GM18519 (cell line): ENCODE measurements around the gene CDC73.
"Not testable (repeated sequence)": the region's sequence is repeated elsewhere in the genome, so short reads cannot be mapped to it uniquely, and the experiment has no call there.

Source experiments
- ATAC-seq: cut with Tn5 transposase; IDR thresholded peaks from one replicate; pipeline ENCODE4 v1.9.1; 2021; ENCODE audit warnings: mild to moderate bottlenecking, moderate library complexity; ENCODE audit not compliant: unreplicated experiment, low FRiP score

CDC73 gene

DNA sequence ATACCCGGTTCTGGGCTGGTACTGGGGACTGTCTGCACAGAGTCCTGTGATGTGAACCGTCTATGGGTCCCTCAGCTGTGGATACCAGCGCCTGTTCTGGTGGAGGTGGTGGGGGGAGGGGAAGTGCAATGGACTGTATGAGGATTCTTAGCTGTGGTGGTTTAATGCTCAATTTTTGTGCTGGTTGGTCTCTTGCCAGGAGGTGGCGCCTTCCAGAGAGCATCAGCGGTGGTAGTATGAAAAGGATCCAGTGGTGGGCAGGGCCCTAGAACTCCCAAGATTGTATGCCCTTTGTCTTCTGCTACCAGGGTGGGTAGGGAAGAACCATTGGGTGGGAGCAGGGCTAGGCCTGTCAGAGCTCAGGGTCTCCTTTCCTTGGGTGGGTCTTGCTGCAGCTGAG, 153.9 kb downstream of the CDC73 start:
- ATAC-seq, result no peak

DNA sequence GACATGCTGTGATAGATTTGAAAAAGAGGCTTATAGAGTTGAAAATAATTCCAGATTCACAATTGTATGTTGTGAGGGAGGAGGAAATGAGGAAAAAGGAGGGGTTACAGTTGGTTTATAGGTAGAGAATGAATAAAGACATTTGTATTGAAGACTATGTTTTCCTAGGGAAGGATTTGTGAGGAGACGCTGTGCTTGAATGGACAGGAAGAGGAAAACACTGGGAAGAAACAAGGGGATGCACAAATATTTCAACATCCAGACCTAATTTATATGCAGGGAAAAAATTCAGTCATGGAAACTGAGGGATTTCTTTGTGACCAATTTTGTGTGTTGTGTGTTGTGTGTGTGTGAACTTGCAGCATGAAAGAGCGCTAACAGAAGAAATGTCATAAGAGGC, 157.1 kb downstream of the CDC73 start:
- no peak for ATAC-seq

DNA sequence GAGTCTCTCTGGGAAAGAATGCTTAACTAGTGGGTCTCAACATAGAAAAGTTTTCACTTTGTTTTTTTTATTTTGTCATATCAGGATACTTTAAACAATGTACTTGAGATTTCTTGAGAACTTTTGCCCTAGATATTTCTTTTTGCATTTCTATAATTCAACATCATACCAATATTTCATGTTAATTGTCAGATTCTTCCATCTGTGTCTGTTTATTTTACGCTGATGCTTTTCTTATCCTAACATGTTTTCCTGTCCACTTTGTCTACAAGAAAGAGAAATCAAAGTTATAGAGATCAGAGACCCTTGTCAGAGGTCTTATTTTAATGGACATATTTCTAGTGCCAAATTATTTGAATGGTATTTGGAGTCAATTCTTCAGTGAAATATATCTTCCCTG, 160.1 kb downstream of the CDC73 start:
- ATAC-seq, result no peak

DNA sequence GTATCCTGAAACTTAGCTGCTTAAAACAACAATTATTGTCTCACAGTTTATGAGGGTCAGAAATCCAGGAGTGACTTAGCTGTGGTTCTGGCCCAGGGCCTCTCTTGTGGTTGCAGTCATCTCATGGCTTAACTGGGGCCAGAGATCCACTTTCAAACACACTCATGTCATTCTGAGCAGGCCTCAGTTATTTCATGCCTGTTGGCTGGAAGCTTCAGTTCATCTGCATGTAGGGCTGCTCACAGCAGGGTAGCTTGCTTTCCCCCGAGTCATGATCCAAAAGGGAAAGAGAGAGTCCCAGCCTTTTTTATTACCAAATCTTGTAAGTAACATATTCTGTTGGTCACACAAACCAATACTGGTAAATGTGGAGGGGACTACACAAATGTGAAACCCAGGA, 161.2 kb downstream of the CDC73 start:
- no peak for ATAC-seq

DNA sequence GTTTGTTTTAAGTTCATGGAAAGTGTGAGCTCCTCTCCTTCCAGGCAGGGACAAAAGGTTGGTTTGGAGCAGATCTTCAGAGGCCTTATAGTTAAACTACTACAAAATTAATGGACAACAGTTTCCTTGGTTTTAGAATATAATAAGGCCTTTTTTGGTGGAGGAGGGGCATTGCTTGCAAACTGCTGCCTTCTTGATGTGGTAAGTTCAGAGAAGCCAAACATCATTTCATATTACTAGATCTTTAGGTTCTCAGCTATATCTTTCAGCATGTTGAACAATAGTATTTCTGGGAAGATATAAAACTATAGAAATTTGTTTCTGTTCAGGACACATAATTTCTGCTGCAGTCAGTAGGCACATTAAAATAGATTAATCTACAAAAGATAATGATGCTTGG, 162.4 kb downstream of the CDC73 start:
- ATAC-seq, result no peak

DNA sequence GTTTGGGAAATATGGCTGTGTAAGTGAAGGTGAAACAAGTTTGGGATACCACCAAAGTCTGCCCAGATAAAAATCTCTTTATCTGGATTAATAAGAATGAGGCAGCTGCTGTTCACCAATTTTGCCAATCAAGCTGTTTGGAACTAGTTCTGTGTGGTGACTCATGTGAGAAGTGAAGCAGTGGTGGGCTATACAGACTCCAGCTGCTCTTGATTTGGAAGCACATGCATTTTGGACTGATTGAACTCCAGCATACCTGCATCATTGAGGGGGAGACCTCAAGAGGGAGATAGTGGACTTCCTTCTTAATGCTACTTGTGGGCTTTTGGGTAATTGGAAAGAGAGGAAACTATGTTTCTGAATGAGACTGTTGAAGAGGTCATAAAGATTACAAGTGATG, 163.8 kb downstream of the CDC73 start:
- ATAC-seq, result no peak

GRCh38 chr1:193288548-193289080, 166.8 kb downstream of the CDC73 start:
- ATAC-seq, result not testable (repeated sequence)

GRCh38 chr1:193293726-193294125, 171.9 kb downstream of the CDC73 start:
- ATAC-seq, result no peak

DNA sequence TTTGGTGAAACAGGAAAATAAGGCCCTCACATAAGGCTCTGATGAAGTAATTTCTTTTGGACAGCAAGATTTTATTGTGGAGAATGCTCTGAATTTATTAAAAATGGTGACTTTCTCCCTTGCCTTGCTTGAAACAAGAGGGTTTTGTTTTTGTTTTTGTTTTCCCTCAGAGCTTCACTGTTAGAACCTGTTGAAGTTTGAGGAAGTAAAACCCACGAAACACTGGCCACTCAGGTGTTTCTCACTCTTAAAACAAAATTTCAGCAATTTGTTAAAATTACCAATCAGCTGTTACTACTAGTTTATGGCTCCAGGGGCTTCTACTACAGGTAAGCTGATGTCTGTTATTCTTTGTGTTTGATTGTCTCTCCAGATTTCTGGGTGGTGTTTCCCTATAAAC, 177.2 kb downstream of the CDC73 start:
- peak; percentile 56 for ATAC-seq

DNA sequence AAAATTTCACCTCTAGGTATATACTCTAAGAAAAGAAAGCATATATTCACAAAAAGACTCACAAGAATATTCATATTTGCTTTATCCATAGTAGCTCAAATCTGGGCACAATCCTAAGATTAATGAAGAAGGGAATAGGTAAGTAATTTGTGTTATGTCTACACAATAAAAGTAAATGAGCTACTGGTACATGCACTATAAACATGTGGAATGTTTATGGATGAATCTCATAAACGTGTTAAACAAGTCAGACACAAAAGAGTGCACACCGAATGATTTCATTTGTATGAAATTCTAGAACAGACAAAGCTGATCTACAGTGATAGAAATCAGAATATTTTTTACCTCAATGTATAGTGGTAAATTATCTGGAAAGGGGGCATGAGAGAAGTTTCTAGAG, 179.9 kb downstream of the CDC73 start:
- ATAC-seq, result no peak

DNA sequence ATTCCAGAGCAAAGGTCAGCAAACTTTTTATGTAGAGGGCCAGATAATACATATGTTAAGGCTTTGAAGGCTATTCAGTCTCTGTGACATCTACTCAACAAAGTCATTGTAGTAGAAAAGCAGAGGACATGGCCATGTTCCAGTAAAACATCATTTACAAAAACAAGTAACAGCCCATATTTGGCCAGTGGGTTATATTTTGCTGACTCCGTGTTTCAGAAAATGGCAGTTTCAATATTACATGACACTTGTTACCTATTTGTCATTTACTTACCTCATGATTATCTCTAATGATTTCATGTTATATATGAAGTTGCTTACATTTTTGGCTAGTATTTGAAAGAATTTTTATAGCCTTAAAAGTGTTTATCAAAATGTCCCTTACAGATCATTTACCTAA, 182.0 kb downstream of the CDC73 start:
- ATAC-seq, result no peak
